Right kidney (tissue), 1 donor: Measurements from ENCODE around the gene STAT3.
"Not testable (repeated sequence)": the region's sequence is repeated elsewhere in the genome, so short reads cannot be mapped to it uniquely, and the experiment has no call there.

Experiments used
- DNase-seq: peaks from one replicate; pipeline ENCODE4 v3.0.0-alpha.2; 2016

Gene STAT3

GRCh38 chr17:42386777-42387657 lies 1.2 kb downstream of the STAT3 start:
- no peak for DNase-seq

DNA sequence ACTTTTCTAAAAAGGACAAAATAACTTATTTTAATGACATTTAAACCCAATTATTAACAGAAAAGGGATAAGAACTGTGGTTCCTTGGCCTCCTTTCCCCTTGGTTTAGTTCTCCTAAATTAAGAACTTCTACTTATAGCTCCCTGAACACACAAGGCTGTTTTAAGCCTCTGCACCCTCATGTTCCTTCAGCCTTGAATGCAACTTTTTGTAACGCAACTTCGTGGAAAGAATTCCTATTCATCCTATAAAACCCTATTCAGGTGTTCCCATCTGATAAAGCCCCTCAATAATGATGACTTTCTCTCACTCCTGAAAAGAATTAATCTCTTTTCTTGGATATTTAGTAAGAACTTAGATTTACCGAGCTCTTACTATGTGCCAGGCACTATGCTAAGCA lies 6.3 kb downstream of the STAT3 start:
- no peak for DNase-seq

GRCh38 chr17:42380935-42381334 lies 7.3 kb downstream of the STAT3 start:
- no peak for DNase-seq

DNA sequence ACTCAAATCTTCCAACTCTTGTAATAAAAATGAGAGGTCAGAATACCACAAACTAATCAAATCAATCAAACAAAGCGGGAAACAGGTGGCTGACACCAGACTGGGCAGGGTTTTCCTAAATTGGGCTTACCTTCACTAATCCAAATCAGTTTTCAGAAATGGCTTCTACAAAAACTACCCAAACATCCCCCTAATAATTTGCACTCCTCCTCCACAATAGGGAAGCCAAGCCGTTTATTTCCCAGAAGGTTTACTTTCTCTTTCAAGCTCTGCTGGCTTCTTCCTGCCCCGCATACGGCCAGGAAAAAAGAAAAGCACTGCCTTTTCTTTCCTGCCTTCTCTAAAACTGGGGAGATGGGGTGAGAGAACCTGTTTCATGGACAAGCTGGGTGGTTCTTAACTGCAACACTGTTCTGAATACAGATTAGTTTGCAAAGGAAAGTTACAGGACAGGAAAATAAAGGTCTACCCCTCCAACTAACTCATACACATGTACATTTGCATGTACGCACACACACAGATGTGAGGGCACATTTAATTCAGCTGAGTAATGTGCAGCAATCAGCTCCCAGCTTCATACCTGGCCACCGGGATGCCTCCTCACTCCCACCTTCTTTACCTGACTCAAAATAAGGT lies 9.2 kb downstream of the STAT3 start:
- DNase-seq, result peak; percentile 49

DNA sequence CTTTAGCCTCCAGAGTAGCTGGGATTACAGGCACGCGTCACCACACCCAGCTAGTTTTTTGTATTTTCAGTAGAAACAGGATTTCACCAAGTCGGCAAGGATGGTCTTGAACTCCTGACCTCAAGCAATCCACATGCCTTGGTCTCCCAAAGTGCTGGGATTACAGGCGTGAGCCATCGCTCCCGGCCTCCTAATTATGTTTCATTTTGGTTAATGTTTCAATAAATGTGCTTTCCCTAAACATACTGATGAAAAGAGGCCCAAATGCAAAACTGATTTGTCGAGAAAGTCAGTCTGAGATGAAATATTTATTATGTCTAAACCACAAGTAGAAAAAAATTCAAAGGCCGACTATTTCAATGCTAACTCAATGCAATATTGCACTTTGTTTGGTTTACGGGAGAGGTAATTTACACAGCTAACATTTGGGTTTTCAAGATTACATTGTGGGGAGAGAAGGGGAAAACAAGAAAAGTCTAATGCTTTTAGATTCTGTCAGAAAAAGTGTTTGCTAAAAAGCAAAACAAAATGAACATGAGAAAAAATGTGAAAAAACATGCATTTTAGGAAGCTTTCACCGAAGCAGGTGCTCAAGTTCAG lies 9.8 kb downstream of the STAT3 start:
- DNase-seq, result no peak

DNA sequence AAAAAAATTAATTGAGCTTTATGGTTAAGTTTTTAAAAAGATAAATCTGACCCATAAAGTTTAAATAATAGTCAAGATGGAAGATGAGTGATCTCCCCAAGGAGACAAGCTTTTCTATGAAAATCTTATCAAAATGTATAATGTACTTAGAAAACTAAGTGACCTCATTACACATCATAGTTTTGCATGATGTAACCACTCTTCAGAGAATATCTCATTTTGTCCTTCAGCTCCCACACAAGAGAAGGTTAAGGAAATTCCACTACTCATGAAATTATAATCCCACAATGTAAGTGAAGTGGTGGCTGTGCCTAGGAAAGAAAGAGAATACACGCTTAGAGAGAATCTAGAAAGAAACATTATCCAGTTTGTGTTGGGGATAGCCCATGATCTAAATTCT lies 14.3 kb downstream of the STAT3 start:
- no peak for DNase-seq

GRCh38 chr17:42372142-42372541 lies 16.1 kb downstream of the STAT3 start:
- no peak for DNase-seq

- DNase-seq, result not testable (repeated sequence)
Observed at GRCh38 chr17:42368797-42369561, 19.3 kb downstream of the STAT3 start.

DNA sequence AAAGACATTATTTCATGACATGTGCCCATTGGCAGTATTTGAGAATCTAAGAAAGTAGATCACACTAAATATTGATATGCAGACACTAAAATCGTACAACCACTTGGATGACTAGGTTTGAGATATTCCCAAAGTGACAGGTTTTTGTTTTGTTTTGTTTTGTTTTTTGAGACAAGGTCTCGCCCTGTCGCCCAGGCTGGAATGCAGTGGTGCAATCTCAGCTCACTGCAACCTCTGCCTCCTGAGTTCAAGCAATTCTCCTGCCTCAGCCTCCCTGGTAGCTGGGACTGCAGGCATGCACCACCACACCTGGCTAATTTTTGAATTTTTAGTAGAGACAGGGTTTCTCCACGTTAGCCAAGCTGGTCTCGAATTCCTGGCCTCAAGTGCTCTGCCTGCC lies 19.9 kb downstream of the STAT3 start:
- not testable (repeated sequence) for DNase-seq

- DNase-seq, result not testable (repeated sequence)
Observed at GRCh38 chr17:42366176-42367023, 21.8 kb downstream of the STAT3 start.

DNA sequence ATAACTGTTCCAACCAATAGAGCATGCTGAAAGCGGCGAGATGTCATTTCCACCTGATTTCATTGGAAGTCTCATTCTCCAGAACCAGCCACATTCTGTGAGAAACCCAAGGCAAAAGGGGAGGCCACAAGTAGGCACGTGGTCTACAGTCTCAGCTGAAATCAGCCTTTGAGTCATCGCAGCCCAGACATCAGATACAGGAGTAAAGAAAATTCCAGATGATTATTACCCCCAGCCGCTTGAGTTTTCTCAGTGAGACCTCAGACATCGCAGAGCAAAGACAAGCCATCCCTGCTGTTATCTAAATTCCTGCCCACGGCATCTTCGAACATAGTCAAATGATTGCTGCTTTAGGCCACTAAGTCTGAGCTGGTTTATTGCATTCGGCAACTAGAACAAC lies 23.1 kb downstream of the STAT3 start:
- DNase-seq, result no peak

DNA sequence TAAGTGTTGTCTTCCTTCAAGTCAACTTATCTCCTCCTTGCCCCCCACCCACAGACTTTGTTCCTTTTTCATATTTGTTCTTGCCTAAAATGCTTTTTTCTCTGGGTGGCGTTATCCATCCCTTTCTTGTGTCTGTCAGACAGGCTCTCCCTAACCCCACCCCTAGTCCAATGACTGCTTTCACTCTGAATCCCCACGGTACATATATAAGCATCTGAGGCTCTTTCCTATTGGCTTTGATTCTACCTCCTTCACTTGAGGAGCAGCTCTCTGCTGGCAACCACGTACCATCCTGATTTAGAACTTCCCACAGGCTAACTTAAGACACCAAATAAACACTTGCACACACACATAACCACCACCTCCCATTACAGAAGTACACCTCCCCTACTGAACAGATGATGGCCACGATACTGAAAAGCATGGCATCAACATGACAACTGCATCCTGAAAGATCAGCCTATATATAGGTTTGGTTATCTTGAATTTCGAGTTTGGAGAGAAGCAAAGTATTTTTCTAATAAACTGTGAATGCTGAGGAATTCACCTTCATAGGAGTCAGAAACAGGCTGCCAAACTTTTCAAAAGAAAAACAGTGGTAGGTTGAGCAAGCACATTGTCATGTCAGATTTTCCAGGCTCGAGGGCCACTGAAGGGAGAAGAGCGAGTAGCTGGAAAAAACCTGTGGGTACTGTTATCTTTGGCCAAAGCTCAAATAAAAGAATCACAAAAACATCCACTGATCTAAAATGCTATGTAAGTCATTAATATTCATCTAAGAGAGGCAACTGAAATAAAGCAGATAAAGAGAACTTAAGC lies 24.3 kb downstream of the STAT3 start:
- DNase-seq, result no peak

DNA sequence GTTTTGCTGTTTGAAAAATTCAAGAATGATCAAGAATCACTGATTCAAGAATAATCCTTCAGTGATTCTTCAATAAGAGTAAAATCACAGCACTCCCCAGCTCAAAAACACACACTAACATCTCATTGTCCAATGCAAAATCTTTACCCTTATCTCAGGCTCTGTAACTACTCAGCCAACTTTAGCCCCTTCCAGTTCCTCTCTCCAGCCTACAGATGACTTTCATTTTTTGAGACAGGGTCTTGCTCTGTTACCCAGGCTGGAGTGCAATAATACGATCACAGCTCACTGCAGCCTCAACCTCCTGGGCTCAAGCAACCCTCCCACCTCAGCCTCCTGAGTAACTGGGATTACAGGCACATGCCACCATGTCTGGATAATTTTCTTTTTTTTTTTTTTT lies 25.0 kb downstream of the STAT3 start:
- DNase-seq, result no peak

DNA sequence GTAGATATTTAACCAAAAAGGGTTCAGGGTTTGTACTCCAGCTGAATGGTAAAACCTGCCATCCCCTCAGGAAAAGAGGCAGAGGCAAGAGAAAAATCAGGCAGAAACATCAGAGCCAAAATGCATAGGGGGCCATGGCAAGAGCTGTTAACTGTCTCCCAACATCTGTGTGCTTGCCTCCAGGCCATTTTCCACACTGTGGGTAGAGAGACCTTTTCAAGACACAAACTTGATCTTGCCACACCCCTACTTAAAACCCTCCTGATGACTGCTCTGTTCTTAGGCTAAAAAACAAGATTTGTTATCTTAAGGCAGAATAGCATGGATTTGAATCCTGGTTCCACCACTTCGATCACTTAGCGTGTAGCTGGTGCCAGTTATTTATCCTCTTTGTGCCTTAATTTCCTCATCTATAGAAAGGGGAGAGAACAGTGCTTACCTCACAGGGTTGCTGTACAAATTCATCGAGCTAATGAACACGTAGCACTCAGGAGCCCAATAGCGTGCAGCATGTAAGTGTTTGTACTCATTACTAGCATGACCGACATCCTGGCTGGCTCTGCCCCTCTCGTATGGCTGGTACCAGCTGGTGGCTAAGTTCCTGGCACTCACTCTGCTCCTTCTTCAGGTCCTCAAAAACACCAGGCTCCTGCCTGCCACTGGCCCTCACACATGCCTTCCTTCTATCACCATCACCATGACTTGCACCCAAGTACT lies 25.8 kb downstream of the STAT3 start:
- no peak for DNase-seq

DNA sequence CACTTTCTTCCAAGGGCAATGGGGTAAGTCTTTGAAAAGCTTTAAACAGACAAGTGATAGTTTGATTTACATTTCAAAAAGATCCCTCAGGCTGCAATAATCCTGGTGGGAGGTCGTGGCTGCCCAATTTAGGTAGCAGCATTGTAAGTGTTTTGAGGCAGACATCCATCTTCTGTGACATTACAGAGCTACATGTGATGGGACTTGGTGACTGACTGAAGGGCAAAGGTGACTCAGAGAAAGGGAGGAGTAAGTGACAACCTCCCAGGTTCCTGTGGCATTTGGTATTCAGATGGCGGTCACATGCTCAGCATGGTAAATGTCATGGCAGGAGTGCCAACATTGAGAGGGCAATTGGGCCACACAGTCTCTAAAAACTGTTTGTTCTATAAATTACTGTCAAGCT lies 26.5 kb downstream of the STAT3 start:
- DNase-seq, result no peak

DNA sequence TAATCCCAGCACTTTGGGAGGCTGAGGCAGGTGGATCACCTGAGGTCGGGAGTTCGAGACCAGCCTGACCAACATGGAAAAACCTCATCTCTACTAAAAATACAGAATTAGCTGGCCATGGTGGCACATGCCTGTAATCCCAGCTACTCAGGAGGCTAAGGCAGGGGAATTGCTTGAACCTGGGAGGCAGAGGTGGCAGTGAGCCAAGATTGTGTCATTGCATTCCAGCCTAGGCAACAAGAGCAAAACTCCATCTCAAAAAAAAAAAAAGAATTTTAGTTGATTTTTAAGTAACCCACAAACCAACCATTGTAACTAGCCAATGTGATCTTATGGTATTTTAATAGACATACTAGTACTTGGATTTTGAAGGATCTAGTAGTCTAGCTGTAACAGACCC lies 27.9 kb downstream of the STAT3 start:
- DNase-seq, result not testable (repeated sequence)

GRCh38 chr17:42359133-42359532 lies 29.1 kb downstream of the STAT3 start:
- no peak for DNase-seq

- no peak for DNase-seq
Observed at GRCh38 chr17:42358434-42358833, 29.8 kb downstream of the STAT3 start.

DNA sequence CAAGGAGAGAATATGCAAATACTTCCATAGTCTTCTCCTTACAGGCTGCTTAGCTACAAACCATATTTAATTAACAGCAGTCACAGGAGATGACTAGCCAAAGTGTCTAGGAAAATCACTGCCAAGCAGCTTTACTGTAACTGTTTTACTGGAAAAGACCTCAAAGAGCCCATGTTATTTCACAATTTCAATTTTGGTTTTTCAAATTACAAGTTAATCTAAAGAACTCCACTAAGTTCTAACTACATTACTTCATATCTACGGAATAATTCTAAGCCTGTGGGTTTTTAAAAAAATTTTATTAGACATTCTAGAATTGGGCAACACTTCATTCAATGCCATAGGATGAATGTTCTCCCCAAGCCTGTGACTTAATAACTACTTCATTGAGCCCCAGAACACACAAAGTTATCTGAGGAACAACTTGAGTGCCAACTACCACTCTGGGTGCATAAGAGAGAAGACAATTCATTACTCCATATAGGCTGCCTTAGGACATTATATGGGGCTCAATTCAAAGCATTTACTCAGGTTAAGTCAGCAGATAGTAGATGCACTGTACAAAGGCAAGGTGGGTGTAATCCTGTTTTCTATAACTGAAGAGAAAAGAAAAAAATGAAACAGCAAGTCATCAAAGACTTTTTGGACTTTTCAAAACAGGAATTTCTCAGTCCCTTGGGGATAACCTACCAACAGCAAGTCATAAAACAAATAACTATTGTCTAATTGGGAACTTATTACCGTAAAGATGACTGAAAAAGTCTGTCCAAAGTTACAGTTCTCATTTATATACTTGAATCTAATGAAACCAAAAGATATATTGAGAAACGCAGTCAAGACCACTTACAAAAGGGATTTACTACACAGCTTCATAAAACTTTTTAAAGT lies 33.0 kb downstream of the STAT3 start:
- DNase-seq, result no peak
